Panc1 (cell line): ENCODE measurements around the gene SENP1.

Experiments used
- CTCF ChIP-seq: fragments of 450-650 bp; IDR thresholded peaks from 2 replicates; pipeline ENCODE4 v1.5.1; 2017; ENCODE audit warnings: mild to moderate bottlenecking
- POLR2AphosphoS5 ChIP-seq: IDR thresholded peaks from 2 replicates; pipeline ENCODE4 v1.6.1; 2012; ENCODE audit warnings: mild to moderate bottlenecking, low read depth, low read length, moderate library complexity

- TF ChIP-seq CTCF (no peak), POLR2AphosphoS5 (no peak)
These were observed 81.1 kb downstream of the SENP1 start for GRCh38 chr12:48024735-48025134.
